Peyer's patch (tissue), 4 donors: ENCODE measurements around the gene TEX35.

Experiments used
- CTCF ChIP-seq, 6 experiments: fragments of 450-650 bp in 4 of 6; fragments of 200-600 bp in 2 of 6; sonication (generic) in 1 of 6; IDR thresholded peaks; one replicate each; pipeline ENCODE4 v1.5.1; 2017 to 2019; ENCODE audit warnings: antibody characterized with exemption in 6 of 6, mild to moderate bottlenecking in 3 of 6, moderate library complexity in 1 of 6
- POLR2A ChIP-seq, 2 donors: fragments of 450-650 bp; IDR thresholded peaks; one replicate each; pipeline ENCODE4 v1.5.1; 2017; ENCODE audit warnings: antibody characterized with exemption in 2 of 2, mild to moderate bottlenecking in 2 of 2, moderate library complexity in 2 of 2

GRCh38 chr1:178566187-178566586 is 53.3 kb downstream of the TEX35 start:
- TF ChIP-seq POLR2A (IDR thresholded peaks at IDR 0.05) = no peak
- no peak for TF ChIP-seq CTCF (IDR thresholded peaks at IDR 0.05)
